GM15510 (cell line): Measurements from ENCODE around the gene IL1RL1.

Experiments
- POLR2A ChIP-seq: IDR thresholded peaks from 3 replicates; pipeline ENCODE4 v1.6.1; 2011; ENCODE audit warnings: borderline replicate concordance; ENCODE audit not compliant: insufficient read length; ENCODE audit errors: extremely low read depth

IL1RL1 gene

DNA sequence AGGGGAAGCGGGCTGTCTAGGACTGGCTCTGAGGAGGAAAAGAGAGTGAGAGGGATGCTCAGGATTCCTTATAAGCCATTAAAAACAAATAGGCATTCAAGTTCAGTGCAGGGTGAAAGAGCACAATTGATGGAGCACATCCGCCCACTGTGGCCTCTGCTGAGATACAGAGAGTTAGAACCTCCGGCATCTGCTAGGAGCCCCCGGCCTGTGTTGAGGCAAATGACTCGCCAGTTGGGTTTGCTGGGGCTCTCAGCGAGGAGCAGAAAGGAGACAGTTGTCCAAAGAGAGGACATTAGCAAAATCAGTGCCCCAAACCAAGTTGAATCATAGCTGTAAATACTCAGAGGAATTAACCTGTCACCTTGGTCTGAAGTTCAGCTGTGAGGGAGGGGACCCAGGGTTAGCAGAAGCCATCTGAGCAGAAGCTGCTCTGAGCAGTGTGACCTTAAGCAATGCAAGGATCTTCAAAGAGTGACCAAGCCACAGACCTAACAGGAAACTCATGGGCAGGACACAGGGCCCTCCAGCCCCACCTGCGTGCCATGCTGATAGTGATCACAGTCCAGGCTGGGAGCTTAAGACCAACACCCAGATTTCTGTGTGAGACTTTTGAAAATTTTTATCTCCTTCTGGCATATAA lies 88.3 kb downstream of the IL1RL1 start:
- TF ChIP-seq POLR2A, result no peak

DNA sequence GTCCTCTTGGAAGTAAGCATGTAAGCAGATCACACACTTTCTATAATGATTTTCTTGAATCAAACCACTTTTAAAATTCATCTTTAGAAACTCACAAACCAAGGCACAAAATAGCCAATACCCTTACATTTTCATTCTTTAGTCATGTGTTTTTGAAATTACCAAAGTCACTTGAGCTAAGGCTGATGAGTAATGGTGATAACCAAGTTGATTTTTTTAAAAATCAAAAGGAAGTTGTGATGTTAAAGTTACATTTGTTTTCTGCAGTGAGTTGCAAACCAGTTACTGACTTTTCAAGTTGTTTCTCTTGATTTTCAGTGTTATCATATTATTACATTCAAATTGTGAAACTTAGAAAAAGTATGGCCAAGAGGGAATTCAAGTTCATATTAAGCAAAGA lies 90.1 kb downstream of the IL1RL1 start:
- no peak for TF ChIP-seq POLR2A
